ENCODE results near the gene SLC44A4. TPM values are rescaled to one million over a fixed set of nuclear protein-coding genes. Genes with fewer than 3 reads are reported as not detected.

Gene SLC44A4
- total RNA-seq, 2 donors from 2014 or later: not detected

- DNase-seq (no peak), ATAC-seq (peak in 1 of 2 donors; percentile 7)
- intact Hi-C loops (cut with DNase I): no loop called here
Measured at GRCh38 chr6:31903957-31904356, 25.2 kb upstream of the SLC44A4 start.

GRCh38 chr6:31901953-31902643 lies 23.3 kb upstream of the SLC44A4 start, which contains the start of gene ZBTB12:
ZBTB12 (minus strand) TSS chr6:31902086; CDS start chr6:31901305, 781 bp downstream.
- intact Hi-C loops (cut with DNase I): no loop called here
- ATAC-seq (peak; percentile 82 to 83), DNase-seq (peak; percentile 91)

GRCh38 chr6:31901415-31901952 lies 22.7 kb upstream of the SLC44A4 start:
- peak; percentile 76 for DNase-seq
- intact Hi-C loops (cut with DNase I): no loop called here
- ATAC-seq: peak; percentile 30 to 32

GRCh38 chr6:31900917-31901414 lies 22.2 kb upstream of the SLC44A4 start:
- intact Hi-C loops (cut with DNase I): no loop called here
- no peak for DNase-seq
- ATAC-seq: no peak

- no peak for ATAC-seq
- DNase-seq: no peak
- intact Hi-C loops (cut with DNase I): no loop called here
Measured at GRCh38 chr6:31899882-31900722, 21.3 kb upstream of the SLC44A4 start.

DNA sequence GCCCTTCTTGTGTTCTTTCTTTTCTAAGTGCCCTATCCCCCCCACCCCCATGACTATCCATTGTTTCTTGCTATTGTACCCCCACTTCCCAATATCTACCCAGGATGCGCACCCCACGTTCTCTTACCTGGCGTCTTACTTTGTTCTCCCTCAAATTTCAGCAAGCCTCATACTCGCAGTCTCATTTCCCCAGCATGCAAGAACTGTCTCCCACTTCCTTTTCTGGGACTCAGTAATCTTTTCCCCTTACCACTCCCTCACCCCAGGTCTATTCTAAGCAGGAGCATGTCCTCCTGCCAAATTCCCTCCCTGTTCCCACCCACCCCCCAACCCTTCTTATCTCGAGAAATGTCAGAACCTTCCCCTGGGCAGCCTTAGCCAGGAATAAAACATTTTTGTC lies 20.4 kb upstream of the SLC44A4 start:
- intact Hi-C loops (cut with DNase I): no loop called here
- DNase-seq: no peak
- ATAC-seq: no peak

DNA sequence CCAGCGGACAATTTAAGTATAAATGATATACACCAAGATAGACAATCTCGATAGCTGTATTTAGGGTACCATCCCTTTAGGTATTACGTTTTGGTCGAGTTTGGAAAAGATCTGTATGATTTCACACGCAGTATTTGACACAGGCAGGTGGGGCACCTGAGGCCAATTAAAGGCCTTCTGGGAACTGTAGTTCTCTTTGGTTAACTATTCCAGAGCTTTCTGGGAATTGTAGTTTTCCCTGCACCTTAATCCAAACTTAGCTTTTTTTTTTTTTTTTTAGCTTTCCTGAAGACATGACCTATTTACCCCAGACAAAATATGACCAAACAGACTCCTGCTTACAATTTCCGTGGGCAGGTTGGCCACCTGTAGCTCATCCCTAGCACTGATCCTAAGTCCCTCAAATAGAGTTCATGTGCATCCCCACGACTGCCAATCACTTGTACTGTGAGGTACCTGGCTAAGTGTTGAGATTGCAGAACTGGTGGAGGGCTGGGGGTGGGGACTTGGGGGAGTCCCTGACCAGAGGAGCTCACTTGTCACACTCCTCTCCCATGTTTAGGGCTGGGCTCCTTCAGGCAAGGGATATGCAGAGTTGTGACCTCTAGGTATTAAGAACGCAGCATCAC lies 19.7 kb upstream of the SLC44A4 start:
- peak in 1 of 2 donors; percentile 25 for ATAC-seq
- DNase-seq: no peak
- intact Hi-C loops (cut with DNase I): no loop called here

GRCh38 chr6:31897612-31898382 lies 19.0 kb upstream of the SLC44A4 start, which contains the start of gene EHMT2:
EHMT2 (minus strand) TSS chr6:31897698; CDS start chr6:31897677, 21 bp downstream.
- DNase-seq (peak; percentile 84), ATAC-seq (peak; percentile 66 to 69)
- intact Hi-C loops (cut with DNase I): no loop called here

GRCh38 chr6:31896856-31897611 lies 18.2 kb upstream of the SLC44A4 start:
- ATAC-seq: peak in 1 of 2 donors; percentile 1
- DNase-seq: no peak
- intact Hi-C loops (cut with DNase I): no loop called here

GRCh38 chr6:31896493-31896855 lies 17.7 kb upstream of the SLC44A4 start:
- DNase-seq (no peak), ATAC-seq (no peak)
- intact Hi-C loops (cut with DNase I): no loop called here

- ATAC-seq: no peak
- intact Hi-C loops (cut with DNase I): no loop called here
Measured at GRCh38 chr6:31892821-31893220, 14.0 kb upstream of the SLC44A4 start.

GRCh38 chr6:31889331-31889972 lies 10.7 kb upstream of the SLC44A4 start:
- intact Hi-C loops (cut with DNase I): no loop called here
- DNase-seq (no peak), ATAC-seq (no peak)

More at GRCh38 chr6:31892821-31893220, 14.0 kb upstream of the SLC44A4 start:
- no peak for DNase-seq

DNA sequence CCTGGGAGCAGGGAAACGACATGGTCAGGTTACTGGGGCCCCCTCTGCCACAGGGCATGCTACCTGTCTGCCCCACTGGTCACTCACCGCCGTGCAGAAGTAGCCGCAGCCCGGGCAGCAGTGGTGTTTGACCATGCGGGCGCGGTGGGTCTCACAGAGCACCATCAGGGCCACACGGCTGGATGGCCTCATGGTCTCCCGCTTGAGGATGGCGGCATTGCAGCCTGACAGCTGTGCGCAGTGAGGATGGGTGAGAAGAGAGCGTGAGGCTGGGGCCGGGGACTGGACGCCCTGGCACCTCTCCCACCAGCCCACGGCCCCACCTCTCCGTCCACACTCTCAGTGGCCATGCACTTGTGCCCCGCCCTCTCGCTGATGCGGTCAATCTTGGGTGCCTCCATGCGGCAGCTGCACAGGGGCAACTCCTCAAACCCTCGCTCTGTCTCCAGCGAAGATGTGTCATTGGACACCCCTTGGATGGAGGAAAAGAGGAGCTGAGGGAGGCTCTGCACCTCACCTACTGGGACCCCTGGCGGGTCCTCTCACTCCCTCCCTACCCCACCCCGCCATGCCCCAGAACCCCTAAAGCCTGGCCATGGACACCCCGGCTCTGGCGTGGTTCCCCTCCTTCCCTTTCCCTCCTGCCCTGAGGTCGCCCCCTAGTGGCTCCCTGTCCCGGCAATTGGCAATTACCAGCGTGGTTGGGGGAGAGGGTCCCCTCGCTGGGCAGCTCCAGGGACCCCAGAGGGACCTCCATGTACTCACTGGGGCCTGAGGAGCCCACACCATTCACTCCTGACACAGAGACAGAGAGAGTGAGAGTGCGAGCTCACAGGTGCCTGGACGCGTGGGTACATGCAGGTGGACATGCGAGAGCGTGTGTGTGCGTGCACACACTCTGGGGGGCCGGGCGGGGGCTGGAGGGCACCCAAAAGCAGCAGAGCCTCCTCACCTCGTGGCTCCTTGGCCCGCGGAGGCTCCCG lies 9.8 kb upstream of the SLC44A4 start:
- DNase-seq (peak; percentile 41), ATAC-seq (peak; percentile 36)
- intact Hi-C loops (cut with DNase I): no loop called here

DNA sequence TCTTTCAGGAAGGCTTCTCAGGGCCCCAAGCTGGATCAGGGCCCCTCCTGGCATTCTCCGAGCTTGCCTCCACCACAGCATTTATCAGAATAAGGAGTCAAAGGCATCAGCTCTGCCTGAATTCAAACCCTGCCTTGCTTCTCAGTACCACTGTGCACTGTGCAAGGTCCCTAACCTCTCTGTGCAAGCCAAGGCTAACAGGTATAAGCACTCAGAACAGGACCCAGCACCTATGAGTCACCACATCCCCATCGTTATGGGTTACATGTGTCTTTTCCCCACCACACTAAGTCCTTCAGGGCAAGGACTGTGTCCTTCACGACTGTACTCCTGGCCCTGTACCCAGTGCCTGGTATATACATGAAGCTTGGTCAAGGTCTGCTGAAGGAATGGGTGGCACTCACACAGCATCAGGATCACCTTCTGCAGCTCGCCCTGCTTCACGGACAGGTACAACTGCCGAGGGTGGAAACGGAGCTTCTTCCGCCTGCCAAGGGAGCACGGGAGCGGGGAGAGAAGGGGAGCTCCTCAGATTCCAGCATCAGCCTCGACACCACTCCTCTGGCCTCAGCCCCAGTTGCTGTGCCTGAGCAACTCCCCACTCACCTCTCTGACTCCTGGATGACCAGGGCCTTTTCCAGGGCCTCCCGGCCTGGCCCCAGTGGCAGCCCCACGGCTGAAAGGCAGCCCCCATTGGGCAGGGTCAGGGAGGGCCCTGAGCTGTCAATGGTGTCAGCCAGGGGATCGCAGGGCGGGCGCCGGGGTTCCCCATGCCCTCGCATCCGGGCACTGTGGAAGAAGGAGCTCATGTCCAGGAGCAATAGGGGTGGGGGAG lies 8.6 kb upstream of the SLC44A4 start:
- intact Hi-C loops (cut with DNase I): no loop called here
- ATAC-seq (no peak), DNase-seq (no peak)

DNA sequence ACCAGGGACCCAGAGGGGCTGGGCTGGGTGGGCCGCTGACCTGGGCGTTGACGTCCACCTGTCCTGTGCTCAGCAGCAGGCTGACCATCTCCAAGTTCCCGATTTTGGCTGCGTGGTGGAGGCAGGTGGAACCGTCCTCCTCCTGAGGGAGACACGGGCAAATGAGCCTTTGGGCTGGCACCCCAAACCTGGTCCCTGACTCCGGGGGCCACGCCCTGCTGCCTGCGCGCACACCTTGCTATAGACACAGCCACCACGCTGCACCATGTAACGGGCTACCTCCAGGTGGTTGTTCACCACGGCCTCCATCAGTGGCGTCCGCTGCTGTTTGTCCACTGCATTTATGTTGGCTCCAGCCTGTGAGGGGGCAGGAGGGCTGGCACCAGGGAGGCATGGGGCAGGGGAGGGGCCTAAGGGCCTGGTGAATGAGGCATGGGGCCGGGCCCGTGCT lies 7.8 kb upstream of the SLC44A4 start:
- no peak for DNase-seq
- intact Hi-C loops (cut with DNase I): no loop called here
- no peak for ATAC-seq

Data from left cardiac atrium (tissue), 4 donors.